Measurements from ENCODE around the gene ATPAF1.

Gene ATPAF1

GRCh38 chr1:46619656-46620258 lies 48.4 kb downstream of the ATPAF1 start:
- TF ChIP-seq POLR2A (IDR thresholded peaks at IDR 0.05; ENCODE audit: extremely low read depth, insufficient read length) (no peak), MAX (IDR thresholded peaks at IDR 0.05; ENCODE audit: low read depth, low read length) (no peak), MYC (IDR thresholded peaks at IDR 0.05; ENCODE audit: low read depth, low read length) (no peak), CTCF (IDR thresholded peaks at IDR 0.05; ENCODE audit: low read depth, low read length) (no peak)
- H3K4me3 ChIP-seq (ENCODE audit: low read depth, low read length), result no peak overlapping the region
- no peak for DNase-seq (ENCODE audit: low read depth)

- TF ChIP-seq MYC (IDR thresholded peaks at IDR 0.05; ENCODE audit: low read depth, low read length) (no peak), POLR2A (IDR thresholded peaks at IDR 0.05; ENCODE audit: extremely low read depth, insufficient read length) (no peak)
- DNase-seq (ENCODE audit: low read depth), result no peak
- H3K4me3 ChIP-seq (ENCODE audit: low read depth, low read length), result no peak overlapping the region
These were observed 49.3 kb downstream of the ATPAF1 start for GRCh38 chr1:46618754-46619415.

GRCh38 chr1:46617833-46618232 lies 50.3 kb downstream of the ATPAF1 start:
- no peak for TF ChIP-seq MAX (IDR thresholded peaks at IDR 0.05; ENCODE audit: low read depth, low read length)
- no peak for TF ChIP-seq POLR2A (IDR thresholded peaks at IDR 0.05; ENCODE audit: extremely low read depth, insufficient read length)
- TF ChIP-seq MYC (IDR thresholded peaks at IDR 0.05; ENCODE audit: low read depth, low read length), result no peak
- TF ChIP-seq CTCF (IDR thresholded peaks at IDR 0.05; ENCODE audit: low read depth, low read length), result no peak
- DNase-seq (ENCODE audit: low read depth), result no peak
- no peak overlapping the region for H3K4me3 ChIP-seq (ENCODE audit: low read depth, low read length)

- peak overlapping the region; percentile 66 for H3K4me3 ChIP-seq (ENCODE audit: low read depth, low read length)
- no peak for DNase-seq (ENCODE audit: low read depth)
These were observed 50.9 kb downstream of the ATPAF1 start for GRCh38 chr1:46617108-46617800.

GRCh38 chr1:46616277-46617107 lies 51.7 kb downstream of the ATPAF1 start, which contains the start of gene MOB3C:
TSS of gene MOB3C (minus strand) at chr1:46616811. CDS start at chr1:46613321, 3,490 bp downstream.
- DNase-seq (ENCODE audit: low read depth), result peak; percentile 49
- peak within 1 kb of the TSS; percentile 66 for H3K4me3 ChIP-seq (ENCODE audit: low read depth, low read length)
- TF ChIP-seq CTCF (IDR thresholded peaks at IDR 0.05; ENCODE audit: low read depth, low read length) (no peak), MYC (IDR thresholded peaks at IDR 0.05; ENCODE audit: low read depth, low read length) (no peak), MAX (IDR thresholded peaks at IDR 0.05; ENCODE audit: low read depth, low read length) (no peak), POLR2A (IDR thresholded peaks at IDR 0.05; ENCODE audit: extremely low read depth, insufficient read length) (no peak)

More at GRCh38 chr1:46617108-46617800, 50.9 kb downstream of the ATPAF1 start:
- TF ChIP-seq MYC (IDR thresholded peaks at IDR 0.05; ENCODE audit: low read depth, low read length), result no peak
- TF ChIP-seq CTCF (IDR thresholded peaks at IDR 0.05; ENCODE audit: low read depth, low read length), result no peak
- no peak for TF ChIP-seq MAX (IDR thresholded peaks at IDR 0.05; ENCODE audit: low read depth, low read length)
- TF ChIP-seq POLR2A (IDR thresholded peaks at IDR 0.05; ENCODE audit: extremely low read depth, insufficient read length), result no peak

Data from NB4 (cell line).